ENCODE data around the gene INMT.

INMT gene

GRCh38 chr7:30730996-30731395, 20.9 kb upstream of the INMT start:
- H3K4me3 ChIP-seq (ENCODE audit: low read length) = no peak overlapping the region
- no peak overlapping the region for H3K4me2 ChIP-seq (ENCODE audit: low read length)
- H2AFZ ChIP-seq (ENCODE audit: low read depth, low read length) = no peak overlapping the region
- H3K27me3 ChIP-seq (ENCODE audit: low read depth, low read length) = peaks cover 6% of the 10 kb centered on the region; the same call in 1 of the 2 replicates
- H3K9ac ChIP-seq (ENCODE audit: low read length) = no peak overlapping the region
- H3K27ac ChIP-seq (ENCODE audit: low read length) = no peak overlapping the region
- TF ChIP-seq CTCF (IDR thresholded peaks at IDR 0.05; ENCODE audit: low read depth, low read length) (no peak), EZH2phosphoT487 (IDR thresholded peaks at IDR 0.05; ENCODE audit: low read depth) (no peak)
- H3K4me1 ChIP-seq (ENCODE audit: low read length) = no peaks in the 10 kb centered on the region
- no peaks in the 10 kb centered on the region for H3K79me2 ChIP-seq (ENCODE audit: low read length)
- no peaks in the 10 kb centered on the region for H3K36me3 ChIP-seq (replicated peaks; ENCODE audit: low read depth, low read length)
- H3K9me3 ChIP-seq (ENCODE audit: insufficient read depth, low read length) = no peaks in the 10 kb centered on the region
- no peaks in the 10 kb centered on the region for H4K20me1 ChIP-seq (ENCODE audit: insufficient read depth, low read length)

- H3K9ac ChIP-seq (ENCODE audit: low read length) = no peak overlapping the region
- no peaks in the 10 kb centered on the region for H4K20me1 ChIP-seq (ENCODE audit: insufficient read depth, low read length)
- TF ChIP-seq CTCF (IDR thresholded peaks at IDR 0.05; ENCODE audit: low read depth, low read length) = no peak
- no peak for TF ChIP-seq EZH2phosphoT487 (IDR thresholded peaks at IDR 0.05; ENCODE audit: low read depth)
- peaks cover 6% of the 10 kb centered on the region; the same call in 1 of the 2 replicates for H3K27me3 ChIP-seq (ENCODE audit: low read depth, low read length)
- no peaks in the 10 kb centered on the region for H3K79me2 ChIP-seq (ENCODE audit: low read length)
- H3K36me3 ChIP-seq (replicated peaks; ENCODE audit: low read depth, low read length) = no peaks in the 10 kb centered on the region
- no peaks in the 10 kb centered on the region for H3K4me1 ChIP-seq (ENCODE audit: low read length)
- H2AFZ ChIP-seq (ENCODE audit: low read depth, low read length) = no peak overlapping the region
- H3K9me3 ChIP-seq (ENCODE audit: insufficient read depth, low read length) = no peaks in the 10 kb centered on the region
- H3K4me3 ChIP-seq (ENCODE audit: low read length) = no peak overlapping the region
- no peak overlapping the region for H3K27ac ChIP-seq (ENCODE audit: low read length)
- no peak overlapping the region for H3K4me2 ChIP-seq (ENCODE audit: low read length)
Measured at GRCh38 chr7:30731581-30731980, 20.4 kb upstream of the INMT start.

GRCh38 chr7:30732606-30733005, 19.3 kb upstream of the INMT start:
- TF ChIP-seq EZH2phosphoT487 (IDR thresholded peaks at IDR 0.05; ENCODE audit: low read depth) = no peak
- no peak for TF ChIP-seq CTCF (IDR thresholded peaks at IDR 0.05; ENCODE audit: low read depth, low read length)
- H3K9me3 ChIP-seq (ENCODE audit: insufficient read depth, low read length) = no peaks in the 10 kb centered on the region
- no peaks in the 10 kb centered on the region for H3K79me2 ChIP-seq (ENCODE audit: low read length)
- H3K36me3 ChIP-seq (replicated peaks; ENCODE audit: low read depth, low read length) = no peaks in the 10 kb centered on the region
- no peaks in the 10 kb centered on the region for H3K4me1 ChIP-seq (ENCODE audit: low read length)
- no peak overlapping the region for H3K4me3 ChIP-seq (ENCODE audit: low read length)
- H3K4me2 ChIP-seq (ENCODE audit: low read length) = no peak overlapping the region
- H3K27me3 ChIP-seq (ENCODE audit: low read depth, low read length) = peaks cover 6% of the 10 kb centered on the region; the same call in 1 of the 2 replicates
- H2AFZ ChIP-seq (ENCODE audit: low read depth, low read length) = no peak overlapping the region
- no peak overlapping the region for H3K9ac ChIP-seq (ENCODE audit: low read length)
- H4K20me1 ChIP-seq (ENCODE audit: insufficient read depth, low read length) = no peaks in the 10 kb centered on the region
- H3K27ac ChIP-seq (ENCODE audit: low read length) = no peak overlapping the region

DNA sequence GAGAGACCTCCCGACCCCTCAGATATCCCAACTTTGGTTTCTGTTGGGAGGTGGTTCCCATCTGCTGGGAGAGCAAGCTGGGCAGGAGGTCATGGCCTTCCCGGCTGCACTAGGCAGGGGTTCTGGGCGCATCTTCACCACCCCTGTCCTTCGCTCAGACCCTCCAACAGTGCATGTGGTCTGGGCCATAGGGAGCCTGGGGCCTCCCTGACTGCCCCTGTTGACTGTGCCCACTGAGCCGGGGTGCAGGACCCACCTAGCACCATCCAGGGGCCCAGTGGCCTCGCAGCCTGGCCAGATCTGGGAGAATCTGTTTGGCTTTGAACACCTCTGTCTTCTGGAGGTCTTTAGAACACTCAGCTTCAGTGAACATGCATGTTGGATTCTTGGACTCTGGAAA, 18.7 kb upstream of the INMT start:
- Histone ChIP-seq H3K36me3 (replicated peaks; ENCODE audit: low read depth, low read length) (no peaks in the 10 kb centered on the region), H3K4me3 (ENCODE audit: low read length) (no peak overlapping the region), H2AFZ (ENCODE audit: low read depth, low read length) (no peak overlapping the region), H3K4me2 (ENCODE audit: low read length) (no peak overlapping the region), H3K27ac (ENCODE audit: low read length) (no peak overlapping the region), H3K4me1 (ENCODE audit: low read length) (no peaks in the 10 kb centered on the region), H3K9me3 (ENCODE audit: insufficient read depth, low read length) (no peaks in the 10 kb centered on the region), H3K9ac (ENCODE audit: low read length) (no peak overlapping the region), H4K20me1 (ENCODE audit: insufficient read depth, low read length) (no peaks in the 10 kb centered on the region), H3K79me2 (ENCODE audit: low read length) (no peaks in the 10 kb centered on the region), H3K27me3 (ENCODE audit: low read depth, low read length) (peaks cover 6% of the 10 kb centered on the region; the same call in 1 of the 2 replicates)
- TF ChIP-seq CTCF (IDR thresholded peaks at IDR 0.05; ENCODE audit: low read depth, low read length) (no peak), EZH2phosphoT487 (IDR thresholded peaks at IDR 0.05; ENCODE audit: low read depth) (no peak)

All from OCI-LY3 (cell line).